Karpas-422 (cell line): ENCODE data around the gene PKN1. TPM values are rescaled to one million over a fixed set of nuclear protein-coding genes. Genes with fewer than 3 reads are reported as not detected.
"Not testable (repeated sequence)": the region's sequence is repeated elsewhere in the genome, so short reads cannot be mapped to it uniquely, and the experiment has no call there.

ENCODE experiments used
- DNase-seq: peaks from one replicate; pipeline ENCODE4 v3.0.0-alpha.2; 2015
- H2AFZ ChIP-seq: fragments of 200-600 bp; sonication (generic); 2 replicates; pipeline ENCODE4 v1.6.1; 2014; ENCODE audit warnings: antibody characterized with exemption, low read length, mixed read lengths
- H3K27ac ChIP-seq: fragments of 200-600 bp; sonication (generic); 2 replicates; pipeline ENCODE4 v1.5.1; 2014; ENCODE audit warnings: mild to moderate bottlenecking, low read length, moderate library complexity
- H3K27me3 ChIP-seq: fragments of 200-600 bp; sonication (generic); 2 replicates; pipeline ENCODE4 v1.6.1; 2014; ENCODE audit warnings: low read length, mixed read lengths
- H3K36me3 ChIP-seq: fragments of 200-600 bp; sonication (generic); 2 replicates; pipeline ENCODE4 v1.6.1; 2014; ENCODE audit warnings: low read length, mixed read lengths; ENCODE audit not compliant: insufficient read depth
- H3K4me1 ChIP-seq: fragments of 200-600 bp; sonication (generic); 2 replicates; pipeline ENCODE4 v1.6.1; 2014; ENCODE audit warnings: mild to moderate bottlenecking, low read length, mixed read lengths
- H3K4me2 ChIP-seq: fragments of 200-600 bp; sonication (generic); 2 replicates; pipeline ENCODE4 v1.6.1; 2014; ENCODE audit warnings: low read length, low read depth, mild to moderate bottlenecking; ENCODE audit not compliant: poor library complexity, severe bottlenecking
- H3K4me3 ChIP-seq: fragments of 200-600 bp; sonication (generic); 2 replicates; pipeline ENCODE4 v1.5.1; 2014; ENCODE audit warnings: mild to moderate bottlenecking, antibody characterized with exemption, low read length, mixed read lengths
- H3K79me2 ChIP-seq: fragments of 200-600 bp; sonication (generic); 2 replicates; pipeline ENCODE4 v1.6.1; 2014; ENCODE audit warnings: mild to moderate bottlenecking, low read length, mixed read lengths
- H3K9ac ChIP-seq: fragments of 200-600 bp; sonication (generic); 2 replicates; pipeline ENCODE4 v1.6.0; 2014; ENCODE audit warnings: low read length
- H3K9me2 ChIP-seq: fragments of 200-600 bp; sonication (generic), shearing (Covaris generic); replicated peaks from 2 replicates; pipeline ENCODE4 v1.6.0; 2014; ENCODE audit warnings: mild to moderate bottlenecking, low read length, moderate library complexity; ENCODE audit not compliant: insufficient read depth
- H3K9me3 ChIP-seq: fragments of 300-700, 200-600 bp; sonication (generic); 2 replicates; pipeline ENCODE4 v1.6.1; 2014; ENCODE audit warnings: low read length, mixed read lengths
- H4K20me1 ChIP-seq: fragments of 200-600 bp; sonication (generic); 2 replicates; pipeline ENCODE4 v1.6.1; 2014; ENCODE audit warnings: mild to moderate bottlenecking, antibody characterized with exemption, low read length, low read depth; ENCODE audit not compliant: insufficient read depth
- total RNA-seq: library from RNA; depleted of rRNA; stranded (reverse); fragments of >200 nt; shearing (Covaris generic); gene quantifications from 2 replicates; pipeline ENCODE4 v1.2.3, GENCODE V29; 2014; ENCODE audit warnings: low replicate concordance

PKN1 gene
- total RNA-seq, 1 experiment from 2014 or later: 66.3 TPM

- no peaks in the 10 kb centered on the region for H3K9me3 ChIP-seq
- peaks cover 35% of the 10 kb centered on the region for H3K36me3 ChIP-seq
- H3K4me1 ChIP-seq: peaks cover 22% of the 10 kb centered on the region
Observed at GRCh38 chr19:14443632-14444216, 10.6 kb downstream of the PKN1 start.

GRCh38 chr19:14446336-14447036 lies 13.4 kb downstream of the PKN1 start:
- Histone ChIP-seq H4K20me1 (0 out of 2 replicates have a peak, but pooled peaks cover 7% of the 10 kb centered on the region), H3K9ac (no peak overlapping the region)

More at GRCh38 chr19:14443632-14444216, 10.6 kb downstream of the PKN1 start:
- no peaks in the 10 kb centered on the region for H3K27me3 ChIP-seq
- H3K9ac ChIP-seq: no peak overlapping the region
- no peak overlapping the region for H3K4me2 ChIP-seq
- DNase-seq: no peak
- H2AFZ ChIP-seq: no peak overlapping the region
- no peak overlapping the region for H3K4me3 ChIP-seq
- no peaks in the 10 kb centered on the region for H4K20me1 ChIP-seq
- H3K79me2 ChIP-seq: peaks cover 29% of the 10 kb centered on the region
- H3K9me2 ChIP-seq: no peaks in the 10 kb centered on the region
- no peak overlapping the region for H3K27ac ChIP-seq

GRCh38 chr19:14449321-14449720 lies 16.2 kb downstream of the PKN1 start:
- no peaks in the 10 kb centered on the region for H3K9me3 ChIP-seq
- no peak for DNase-seq
- no peak overlapping the region for H3K9ac ChIP-seq
- peaks cover 33% of the 10 kb centered on the region for H3K36me3 ChIP-seq
- no peak overlapping the region for H3K27ac ChIP-seq
- H3K4me1 ChIP-seq: no peaks in the 10 kb centered on the region
- no peaks in the 10 kb centered on the region for H3K9me2 ChIP-seq
- H3K27me3 ChIP-seq: no peaks in the 10 kb centered on the region
- H3K4me3 ChIP-seq: no peak overlapping the region
- H4K20me1 ChIP-seq: 0 out of 2 replicates have a peak, but pooled peaks cover 7% of the 10 kb centered on the region
- H3K4me2 ChIP-seq: no peak overlapping the region
- H2AFZ ChIP-seq: no peak overlapping the region
- H3K79me2 ChIP-seq: no peaks in the 10 kb centered on the region

More at GRCh38 chr19:14446336-14447036, 13.4 kb downstream of the PKN1 start:
- Histone ChIP-seq H3K4me1 (no peaks in the 10 kb centered on the region), H3K27ac (no peak overlapping the region), H3K4me2 (no peak overlapping the region), H3K9me3 (no peaks in the 10 kb centered on the region), H3K36me3 (peaks cover 46% of the 10 kb centered on the region), H3K27me3 (no peaks in the 10 kb centered on the region), H2AFZ (no peak overlapping the region), H3K9me2 (no peaks in the 10 kb centered on the region), H3K4me3 (no peak overlapping the region), H3K79me2 (peaks cover 5% of the 10 kb centered on the region; the same call in 1 of the 2 replicates)
- no peak for DNase-seq

- Histone ChIP-seq H3K4me2 (no peak overlapping the region), H3K79me2 (no peaks in the 10 kb centered on the region)
Observed at GRCh38 chr19:14450168-14450874, 17.2 kb downstream of the PKN1 start.

GRCh38 chr19:14450876-14451275 lies 17.8 kb downstream of the PKN1 start:
- no peak overlapping the region for H3K27ac ChIP-seq
- H3K4me1 ChIP-seq: no peaks in the 10 kb centered on the region
- H2AFZ ChIP-seq: no peak overlapping the region
- H4K20me1 ChIP-seq: 0 out of 2 replicates have a peak, but pooled peaks cover 7% of the 10 kb centered on the region
- peaks cover 32% of the 10 kb centered on the region for H3K36me3 ChIP-seq
- DNase-seq: no peak
- no peak overlapping the region for H3K4me3 ChIP-seq
- no peak overlapping the region for H3K9ac ChIP-seq
- H3K9me2 ChIP-seq: no peaks in the 10 kb centered on the region
- no peaks in the 10 kb centered on the region for H3K79me2 ChIP-seq
- no peak overlapping the region for H3K4me2 ChIP-seq
- H3K9me3 ChIP-seq: no peaks in the 10 kb centered on the region
- H3K27me3 ChIP-seq: no peaks in the 10 kb centered on the region

More at GRCh38 chr19:14450168-14450874, 17.2 kb downstream of the PKN1 start:
- H3K9me2 ChIP-seq: no peaks in the 10 kb centered on the region
- no peaks in the 10 kb centered on the region for H3K9me3 ChIP-seq
- peaks cover 32% of the 10 kb centered on the region for H3K36me3 ChIP-seq
- H4K20me1 ChIP-seq: 0 out of 2 replicates have a peak, but pooled peaks cover 7% of the 10 kb centered on the region
- peak; percentile 94 for DNase-seq
- H3K4me3 ChIP-seq: no peak overlapping the region
- H3K4me1 ChIP-seq: no peaks in the 10 kb centered on the region
- H3K9ac ChIP-seq: no peak overlapping the region
- H3K27me3 ChIP-seq: no peaks in the 10 kb centered on the region
- H3K27ac ChIP-seq: no peak overlapping the region
- H2AFZ ChIP-seq: no peak overlapping the region

GRCh38 chr19:14452303-14452702 lies 19.2 kb downstream of the PKN1 start:
- H3K27ac ChIP-seq, DNase-seq, H3K4me2 ChIP-seq, H3K9ac ChIP-seq, H3K4me3 ChIP-seq, H3K9me2 ChIP-seq, H4K20me1 ChIP-seq, H3K9me3 ChIP-seq, H3K27me3 ChIP-seq, H2AFZ ChIP-seq, H3K4me1 ChIP-seq, H3K79me2 ChIP-seq: not testable (repeated sequence)
- peaks cover 24% of the 10 kb centered on the region for H3K36me3 ChIP-seq

GRCh38 chr19:14459703-14460102 lies 26.6 kb downstream of the PKN1 start:
- no peaks in the 10 kb centered on the region for H4K20me1 ChIP-seq
- H3K9ac ChIP-seq: no peak overlapping the region
- no peaks in the 10 kb centered on the region for H3K9me2 ChIP-seq
- H3K4me2 ChIP-seq: no peak overlapping the region
- H3K27me3 ChIP-seq: no peaks in the 10 kb centered on the region
- H3K4me3 ChIP-seq: no peak overlapping the region
- no peaks in the 10 kb centered on the region for H3K4me1 ChIP-seq
- no peak for DNase-seq
- H3K27ac ChIP-seq: no peak overlapping the region
- peaks cover 5% of the 10 kb centered on the region; the same call in 1 of the 2 replicates for H3K36me3 ChIP-seq
- no peaks in the 10 kb centered on the region for H3K9me3 ChIP-seq
- no peak overlapping the region for H2AFZ ChIP-seq
- no peaks in the 10 kb centered on the region for H3K79me2 ChIP-seq

GRCh38 chr19:14460935-14461334 lies 27.8 kb downstream of the PKN1 start:
- Histone ChIP-seq H2AFZ (no peak overlapping the region), H3K27me3 (no peaks in the 10 kb centered on the region), H3K4me2 (no peak overlapping the region), H3K9ac (no peak overlapping the region), H4K20me1 (no peaks in the 10 kb centered on the region), H3K36me3 (peaks cover 5% of the 10 kb centered on the region; the same call in 1 of the 2 replicates), H3K4me1 (no peaks in the 10 kb centered on the region), H3K9me3 (no peaks in the 10 kb centered on the region), H3K27ac (no peak overlapping the region), H3K9me2 (no peaks in the 10 kb centered on the region), H3K4me3 (no peak overlapping the region), H3K79me2 (no peaks in the 10 kb centered on the region)
- no peak for DNase-seq
